GM13976 (cell line): Measurements from ENCODE around the gene UIMC1.

ENCODE experiments used
- DNase-seq: peaks from one replicate; pipeline ENCODE4 v3.0.0; 2012; ENCODE audit warnings: low spot score
- in situ Hi-C: fragments of 300-500 bp; cut with MboI; formaldehyde crosslinking; loops from one replicate; pipeline ENCODE4 v1.12.0; 2022; ENCODE audit warnings: low sequenced_read_pairs, mixed read lengths, inconsistent platforms; ENCODE audit not compliant: unreplicated experiment
- TF ChIP-seq, protein P1 (sequence below): IDR thresholded peaks from 2 replicates; pipeline ENCODE4 v1.5.1; 2012; ENCODE audit warnings: borderline replicate concordance, mild to moderate bottlenecking; ENCODE audit not compliant: insufficient read depth; ENCODE audit errors: extremely low read depth, missing control alignments, control extremely low read depth

The UIMC1 gene

DNA sequence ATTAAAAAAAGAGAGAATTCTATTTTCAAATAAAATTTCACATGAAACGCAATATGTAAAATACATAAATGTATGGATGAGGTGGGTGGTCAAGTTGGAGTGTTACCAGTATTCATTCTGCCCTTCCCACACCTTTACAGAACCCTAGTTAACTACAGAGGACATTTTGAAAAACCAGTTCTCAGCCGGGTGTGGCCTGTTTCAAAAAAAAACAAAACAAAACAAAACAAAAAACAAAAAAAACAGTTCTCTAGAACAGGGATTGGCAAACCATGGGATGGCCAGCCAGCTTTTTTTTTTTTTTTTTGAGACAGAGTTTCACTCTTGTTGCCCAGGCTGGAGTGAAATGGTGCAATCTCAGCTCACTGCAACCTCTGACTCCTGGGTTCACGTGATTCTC lies 79.0 kb downstream of the UIMC1 start:
- no peak for DNase-seq
- in situ Hi-C loops = no loop called here
- TF ChIP-seq, protein P1, sequence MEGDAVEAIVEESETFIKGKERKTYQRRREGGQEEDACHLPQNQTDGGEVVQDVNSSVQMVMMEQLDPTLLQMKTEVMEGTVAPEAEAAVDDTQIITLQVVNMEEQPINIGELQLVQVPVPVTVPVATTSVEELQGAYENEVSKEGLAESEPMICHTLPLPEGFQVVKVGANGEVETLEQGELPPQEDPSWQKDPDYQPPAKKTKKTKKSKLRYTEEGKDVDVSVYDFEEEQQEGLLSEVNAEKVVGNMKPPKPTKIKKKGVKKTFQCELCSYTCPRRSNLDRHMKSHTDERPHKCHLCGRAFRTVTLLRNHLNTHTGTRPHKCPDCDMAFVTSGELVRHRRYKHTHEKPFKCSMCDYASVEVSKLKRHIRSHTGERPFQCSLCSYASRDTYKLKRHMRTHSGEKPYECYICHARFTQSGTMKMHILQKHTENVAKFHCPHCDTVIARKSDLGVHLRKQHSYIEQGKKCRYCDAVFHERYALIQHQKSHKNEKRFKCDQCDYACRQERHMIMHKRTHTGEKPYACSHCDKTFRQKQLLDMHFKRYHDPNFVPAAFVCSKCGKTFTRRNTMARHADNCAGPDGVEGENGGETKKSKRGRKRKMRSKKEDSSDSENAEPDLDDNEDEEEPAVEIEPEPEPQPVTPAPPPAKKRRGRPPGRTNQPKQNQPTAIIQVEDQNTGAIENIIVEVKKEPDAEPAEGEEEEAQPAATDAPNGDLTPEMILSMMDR = no peak

DNA sequence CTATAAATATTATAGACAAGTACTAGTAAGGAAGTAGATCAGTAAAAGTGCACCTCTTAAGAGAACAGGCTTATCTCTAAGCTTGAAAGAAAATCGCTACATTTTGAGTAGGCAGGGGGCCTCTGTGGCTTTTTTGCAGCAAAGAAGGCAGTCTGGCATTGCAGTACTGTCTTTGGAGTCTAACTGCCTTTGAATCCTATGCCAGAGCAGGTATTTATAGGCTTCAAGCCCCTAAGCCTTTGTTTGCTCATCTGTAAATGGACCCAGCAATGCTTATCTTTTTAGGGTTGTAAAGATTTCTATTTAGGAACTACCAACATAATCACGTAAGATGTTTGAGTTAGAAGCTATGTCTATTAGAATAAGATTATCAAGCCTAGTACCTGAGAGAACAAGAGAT lies 83.8 kb downstream of the UIMC1 start:
- in situ Hi-C loops = no loop called here
- TF ChIP-seq, protein P1 = no peak
- DNase-seq = no peak

DNA sequence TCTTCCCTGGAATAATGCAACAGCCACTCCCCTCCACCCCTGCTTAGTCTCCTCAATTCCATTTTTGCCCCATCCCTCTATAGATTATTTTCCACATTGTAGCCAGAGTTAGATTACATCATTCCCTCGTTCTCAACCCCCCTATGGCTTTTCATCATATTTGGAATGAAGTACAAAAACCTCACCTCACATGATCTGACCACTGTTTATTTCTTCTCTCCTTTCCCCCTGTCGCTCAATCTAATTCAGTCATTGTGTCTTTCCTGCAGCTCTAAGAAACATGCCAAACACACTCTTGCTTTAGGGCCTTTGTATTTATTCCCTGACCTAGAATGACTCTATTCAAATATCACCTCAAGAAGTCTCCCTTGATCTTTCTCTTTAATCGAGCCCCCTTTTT lies 84.9 kb downstream of the UIMC1 start:
- in situ Hi-C loops = no loop called here
- TF ChIP-seq, protein P1 = no peak
- no peak for DNase-seq

DNA sequence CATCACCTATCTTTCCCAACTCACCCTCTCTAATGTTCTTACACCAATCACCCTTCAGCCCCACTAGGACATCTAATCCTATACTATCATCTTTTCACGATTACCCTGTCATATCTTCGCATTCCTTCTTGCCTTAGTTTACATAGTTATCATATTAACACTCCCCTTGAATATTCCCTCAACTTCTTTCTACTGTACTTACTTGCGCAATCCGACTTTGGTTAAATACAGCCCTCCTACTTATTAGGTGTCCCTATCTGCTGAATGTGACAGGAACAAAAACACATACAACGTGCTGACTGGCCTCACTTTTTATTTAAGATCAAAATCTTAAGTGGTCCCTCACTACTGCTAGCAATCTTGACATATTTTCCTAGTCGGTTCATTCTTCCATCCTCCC lies 88.0 kb downstream of the UIMC1 start:
- no peak for DNase-seq
- in situ Hi-C loops = no loop called here
- TF ChIP-seq, protein P1 = no peak

DNA sequence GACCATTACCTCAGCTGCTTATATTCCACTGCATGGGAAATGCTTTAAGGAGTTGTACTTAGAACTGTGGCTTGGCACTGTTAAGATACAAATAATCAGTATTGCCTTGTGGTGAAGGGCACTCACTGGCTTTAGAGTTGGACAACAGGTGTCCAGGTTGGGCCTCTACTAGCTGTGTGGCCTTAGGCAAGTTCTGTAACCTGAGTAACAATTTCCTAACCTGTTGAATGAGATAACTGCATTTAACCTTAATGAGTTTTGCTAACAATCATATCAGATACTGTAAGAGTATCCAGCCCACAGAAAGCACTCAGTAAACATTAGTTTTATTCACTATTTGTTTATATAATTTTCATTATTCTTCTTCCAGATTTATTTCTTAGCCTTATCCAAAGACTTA lies 90.2 kb downstream of the UIMC1 start:
- in situ Hi-C loops = no loop called here
- TF ChIP-seq, protein P1 = no peak
- DNase-seq = no peak

DNA sequence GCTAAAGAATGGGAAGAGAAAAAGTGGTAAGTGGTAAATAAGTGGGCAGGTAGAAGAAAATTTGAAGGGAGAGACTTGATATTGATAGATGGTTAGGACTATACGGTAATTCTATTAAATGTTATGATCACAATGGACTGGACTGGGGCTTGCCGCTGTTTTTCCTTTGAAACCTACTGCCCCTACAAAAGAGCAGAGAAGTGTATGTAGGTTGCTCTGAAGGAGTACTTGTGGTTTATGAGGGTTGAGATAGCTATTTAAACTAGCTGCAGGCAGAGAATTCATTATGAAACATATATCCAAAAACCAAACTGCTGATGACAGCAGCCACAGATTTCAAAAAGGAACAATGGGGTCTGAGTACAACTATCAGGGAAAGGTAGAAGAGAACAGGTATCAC lies 90.7 kb downstream of the UIMC1 start:
- in situ Hi-C loops = no loop called here
- DNase-seq = no peak
- TF ChIP-seq, protein P1 = no peak

DNA sequence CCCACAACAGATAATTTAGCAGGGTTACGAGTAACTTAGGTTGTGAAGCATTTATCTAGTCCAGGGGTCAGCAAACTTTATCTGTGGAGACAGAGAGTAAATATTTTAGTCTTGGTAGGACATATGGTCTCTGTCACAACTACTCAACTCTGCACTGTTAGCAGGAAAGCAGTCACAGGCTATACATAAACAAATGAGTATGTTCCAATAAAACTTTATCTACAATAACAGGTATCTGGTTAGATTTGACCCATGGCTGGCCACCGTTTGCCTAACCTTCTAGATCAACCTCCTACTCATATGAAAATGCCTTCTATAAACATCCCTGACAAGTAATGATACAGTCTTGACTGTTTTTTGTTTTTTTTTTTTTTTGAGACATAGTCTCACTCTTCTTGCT lies 94.5 kb downstream of the UIMC1 start:
- in situ Hi-C loops = no loop called here
- DNase-seq = no peak
- TF ChIP-seq, protein P1 = no peak
